Pancreas (tissue), 10 donors: ENCODE measurements around the gene ACE2. TPM values are rescaled to one million over a fixed set of nuclear protein-coding genes. Genes with fewer than 3 reads are reported as not detected.
A peak's percentile ranks its signal among the peaks of the same experiment; 100 is the strongest.

Experiments
- ATAC-seq, 4 donors: fragments of 200-7000 bp; cut with Tn5 transposase; one replicate each; pipeline versions ENCODE4 v1.8.0 to v1.9.1; 2020; ENCODE audit warnings: mild to moderate bottlenecking in 4 of 4, moderate library complexity in 4 of 4
- DNase-seq, 6 donors: peaks; one replicate each; pipeline ENCODE4 v3.0.0-alpha.2; 2020
- FAIRE-seq: peaks from 2 replicates; lab custom pipeline; 2012; peaks lifted over from hg19 to GRCh38; lab: Jason Lieb, UNC
- H3K27ac ChIP-seq, 4 donors: fragments of 200-600 bp; sonication (generic); 1 replicate in 3 of 4; 2 replicates in 1 of 4; pipeline versions ENCODE4 v1.5.0 to v1.8.0; 2020
- H3K27me3 ChIP-seq, 4 donors: fragments of 200-600 bp; one replicate each; pipeline ENCODE4 v1.8.0; 2021
- H3K36me3 ChIP-seq, 3 donors: fragments of 200-600 bp; sonication (generic) in 1 of 3; one replicate each; pipeline versions ENCODE4 v1.5.0 to v1.8.0; 2020 to 2021
- H3K4me1 ChIP-seq, 3 donors: fragments of 200-600 bp; one replicate each; pipeline ENCODE4 v1.8.0; 2021
- H3K4me3 ChIP-seq, 4 donors: fragments of 200-600 bp; sonication (generic) in 2 of 4; one replicate each; pipeline versions ENCODE4 v1.5.0 to v1.8.0; 2020 to 2021
- H3K9me3 ChIP-seq, 4 donors: fragments of 200-600 bp; one replicate each; pipeline ENCODE4 v1.8.0; 2021
- WGBS, 2 donors: extraction: QIAGEN DNeasy Blood & Tissue Kit; methylation state at CpG; one replicate each; pipeline ENCODE4 v1.1.7; 2013; 5-methylcytosine and 5-hydroxymethylcytosine counted together
- intact Hi-C, 3 donors: fragments of 100-400 bp; cut with DNase I; formaldehyde crosslinking; loops; one replicate each; pipeline versions ENCODE4 v1.11.1 to v1.14.2; 2022
- polyA plus RNA-seq, 2 donors: library from polyadenylated mRNA; stranded (reverse); fragments of 200-250 nt; gene quantifications; one replicate each; pipeline ENCODE4 v1.2.3, GENCODE V29; 2013
- total RNA-seq, 6 donors: library from RNA; stranded (reverse); fragmentation: NEBNext Ultra II Directional in 4 of 6; extraction: Animal tissue kit (Norgen Biotek cat#: 25700) in 4 of 6; gene quantifications; one replicate each; pipeline versions ENCODE4 v1.2.1 to v1.2.4, GENCODE V29; 2021 to 2023
- TF ChIP-seq, protein P1 (sequence below), 4 donors: fragments of 200-600 bp; sonication (generic) in 3 of 4; IDR thresholded peaks; one replicate each; pipeline versions ENCODE4 v1.5.0 to v1.8.0; 2021; ENCODE audit warnings: antibody characterized with exemption in 4 of 4
- donor health status: healthy with polysubstance abuse.
- donor health status: DM: no; HTN: no; CAD: no; lungs with moderate emphysema.
- donor health status: DM: no; HTN: no; CAD: no.
- donor health status: control.
- donor health status: control.
- donor health status: Bipolar disorder and iron deficiency.
- donor health status: DM: yes; HTN: yes; CAD: no.
- donor health status: DM: no; HTN: no; CAD: no.
- donor health status: DM: no; HTN: no; CAD: no.
- donor health status: DM: yes; HTN: yes; CAD: no.

Gene ACE2
- total and polyA plus RNA-seq, 8 donors = 0.49 to 3.4 (median 1.8) TPM

DNA sequence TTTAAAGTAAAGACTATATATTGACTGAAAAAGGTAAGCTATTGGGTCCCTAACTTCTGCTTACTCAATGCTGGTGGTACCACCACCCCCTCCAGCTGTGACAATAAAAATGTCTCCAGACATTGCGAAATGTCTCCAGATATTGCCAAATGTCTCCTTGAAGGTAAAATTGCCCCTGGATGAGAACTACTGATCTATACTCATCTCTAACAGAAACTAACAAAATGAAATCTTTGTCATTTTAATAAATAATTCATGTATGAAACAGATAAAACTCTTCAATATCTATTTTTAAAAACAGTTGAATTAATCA, 43.8 kb upstream of the ACE2 start:
- H3K9me3 ChIP-seq = no peaks in the 10 kb centered on the region
- TF ChIP-seq, protein P1, sequence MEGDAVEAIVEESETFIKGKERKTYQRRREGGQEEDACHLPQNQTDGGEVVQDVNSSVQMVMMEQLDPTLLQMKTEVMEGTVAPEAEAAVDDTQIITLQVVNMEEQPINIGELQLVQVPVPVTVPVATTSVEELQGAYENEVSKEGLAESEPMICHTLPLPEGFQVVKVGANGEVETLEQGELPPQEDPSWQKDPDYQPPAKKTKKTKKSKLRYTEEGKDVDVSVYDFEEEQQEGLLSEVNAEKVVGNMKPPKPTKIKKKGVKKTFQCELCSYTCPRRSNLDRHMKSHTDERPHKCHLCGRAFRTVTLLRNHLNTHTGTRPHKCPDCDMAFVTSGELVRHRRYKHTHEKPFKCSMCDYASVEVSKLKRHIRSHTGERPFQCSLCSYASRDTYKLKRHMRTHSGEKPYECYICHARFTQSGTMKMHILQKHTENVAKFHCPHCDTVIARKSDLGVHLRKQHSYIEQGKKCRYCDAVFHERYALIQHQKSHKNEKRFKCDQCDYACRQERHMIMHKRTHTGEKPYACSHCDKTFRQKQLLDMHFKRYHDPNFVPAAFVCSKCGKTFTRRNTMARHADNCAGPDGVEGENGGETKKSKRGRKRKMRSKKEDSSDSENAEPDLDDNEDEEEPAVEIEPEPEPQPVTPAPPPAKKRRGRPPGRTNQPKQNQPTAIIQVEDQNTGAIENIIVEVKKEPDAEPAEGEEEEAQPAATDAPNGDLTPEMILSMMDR (IDR thresholded peaks at IDR 0.05) = no peak
- H3K27me3 ChIP-seq = peaks cover 0 to 9% (median 0%) of the 10 kb centered on the region in 4 donors
- H3K36me3 ChIP-seq = no peaks in the 10 kb centered on the region
- no peak for DNase-seq
- H3K4me1 ChIP-seq = no peaks in the 10 kb centered on the region
- 90 to 96% methylated on average over 1 of the region's 1 CpG for WGBS, 2 donors
- no peak for FAIRE-seq
- ATAC-seq = no peak
- intact Hi-C loops = loop anchor here in 1 of 3 donors (10.0 kb wide), 1 partner anchor 70 kb away; no protein-coding TSS in a partner anchor
- H3K4me3 ChIP-seq = no peak overlapping the region
- no peak overlapping the region for H3K27ac ChIP-seq

DNA sequence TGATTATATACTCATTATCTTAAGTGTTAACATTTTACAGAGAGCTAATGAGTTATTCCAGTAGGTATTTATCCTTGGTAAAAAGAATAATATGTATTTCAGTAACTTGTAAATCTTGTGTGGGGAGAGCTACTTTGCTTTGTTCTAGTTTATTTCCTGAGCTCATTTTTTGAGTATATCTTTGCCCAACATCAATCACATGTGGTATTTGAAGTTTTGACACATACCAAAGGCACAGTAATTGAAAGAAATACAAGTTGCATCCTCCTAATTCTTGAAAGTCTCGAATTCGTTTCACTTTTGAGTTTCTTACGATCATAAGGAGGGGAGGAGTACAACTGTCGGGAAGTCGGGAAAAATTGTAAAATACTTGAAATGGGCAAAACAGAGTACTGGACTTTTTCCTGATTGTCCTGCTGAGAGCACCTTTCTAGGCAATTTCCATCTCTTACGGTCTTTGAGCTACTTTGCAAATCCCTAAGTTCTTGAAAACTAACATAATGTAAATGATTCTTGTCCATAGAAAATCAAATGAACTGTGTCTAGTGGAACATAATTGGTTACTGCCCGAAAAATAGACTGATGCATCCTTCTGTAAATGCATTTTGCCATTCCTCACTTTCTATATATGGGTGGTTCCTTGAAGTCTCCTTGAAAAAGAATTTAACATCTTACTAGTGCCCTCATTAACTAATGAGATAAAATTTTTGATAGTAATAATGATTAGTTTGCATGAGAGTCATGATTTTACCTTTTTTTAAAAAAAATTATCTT, 43.2 kb upstream of the ACE2 start:
- no peak for FAIRE-seq
- no peaks in the 10 kb centered on the region for H3K9me3 ChIP-seq
- 75 to 77% methylated on average over 7 of the region's 7 CpGs for WGBS, 2 donors
- peaks cover 0 to 9% (median 0%) of the 10 kb centered on the region in 4 donors for H3K27me3 ChIP-seq
- H3K4me1 ChIP-seq = no peaks in the 10 kb centered on the region
- H3K36me3 ChIP-seq = no peaks in the 10 kb centered on the region
- no peak for DNase-seq
- H3K4me3 ChIP-seq = no peak overlapping the region
- TF ChIP-seq, protein P1 (IDR thresholded peaks at IDR 0.05) = no peak
- ATAC-seq = no peak
- intact Hi-C loops = loop anchor here in 1 of 3 donors (10.0 kb wide), 1 partner anchor 69 kb away; no protein-coding TSS in a partner anchor
- no peak overlapping the region for H3K27ac ChIP-seq

DNA sequence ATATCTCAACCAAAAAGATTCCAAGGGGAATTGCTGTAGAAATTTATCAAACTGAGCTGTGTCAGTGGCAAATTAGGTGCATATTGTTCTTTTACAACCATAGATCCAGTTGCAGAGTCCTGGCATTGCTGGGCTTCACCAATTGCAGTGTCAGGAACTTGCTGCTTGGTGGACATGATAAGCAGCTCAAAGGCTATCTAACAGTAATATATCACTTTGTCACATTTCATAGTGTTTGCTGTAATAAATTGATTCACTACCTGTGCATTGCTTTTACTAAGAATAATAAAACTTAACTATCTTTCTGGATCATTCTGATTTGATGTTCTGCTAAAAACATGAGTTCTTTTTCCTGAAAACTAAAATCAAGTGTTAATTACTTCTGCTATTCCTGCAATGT, 30.9 kb upstream of the ACE2 start:
- H3K4me1 ChIP-seq = no peaks in the 10 kb centered on the region
- H3K27ac ChIP-seq = no peak overlapping the region
- intact Hi-C loops = no loop called here
- no peak for FAIRE-seq
- no peaks in the 10 kb centered on the region for H3K9me3 ChIP-seq
- H3K4me3 ChIP-seq = no peak overlapping the region
- no peaks in the 10 kb centered on the region for H3K36me3 ChIP-seq
- TF ChIP-seq, protein P1 (IDR thresholded peaks at IDR 0.05) = no peak
- DNase-seq = no peak
- ATAC-seq = no peak
- H3K27me3 ChIP-seq = peaks cover 0 to 12% (median 2%) of the 10 kb centered on the region in 4 donors

GRCh38 chrX:15623054-15623453, 22.3 kb upstream of the ACE2 start:
- Histone ChIP-seq H3K9me3 (no peaks in the 10 kb centered on the region), H3K27ac (no peak overlapping the region), H3K36me3 (no peaks in the 10 kb centered on the region), H3K4me1 (no peaks in the 10 kb centered on the region), H3K27me3 (peaks cover 0 to 11% (median 0%) of the 10 kb centered on the region in 4 donors), H3K4me3 (no peak overlapping the region)
- FAIRE-seq (no peak), DNase-seq (no peak), ATAC-seq (peak in 2 of 4 donors; percentile 29 to 43)
- TF ChIP-seq, protein P1 (IDR thresholded peaks at IDR 0.05) = no peak
- intact Hi-C loops = no loop called here
- WGBS, 2 donors = 10 to 11% methylated on average over 1 of the region's 1 CpG
